Activated CD4-positive, alpha-beta T cell treated with anti-CD3 and anti-CD28 coated beads, Interleukin-2, amount 10 ng/mL, durations not matched to agents 24 days and 14 days (primary cell): Measurements from ENCODE around the gene CBLN4. TPM values are rescaled to one million over a fixed set of nuclear protein-coding genes. Genes with fewer than 3 reads are reported as not detected.

Experiments
- DNase-seq: peaks from one replicate; pipeline ENCODE4 v3.0.0; 2022
- H3K27ac Mint-ChIP-seq: one replicate; pipeline ENCODE4 v1.8.0; 2022; ENCODE audit warnings: mild to moderate bottlenecking, mixed read lengths
- H3K27me3 Mint-ChIP-seq: one replicate; pipeline ENCODE4 v1.8.0; 2022; ENCODE audit warnings: mixed read lengths
- H3K36me3 Mint-ChIP-seq: one replicate; pipeline ENCODE4 v1.8.0; 2022; ENCODE audit warnings: low read depth, mild to moderate bottlenecking, mixed read lengths
- H3K4me1 Mint-ChIP-seq: one replicate; pipeline ENCODE4 v1.8.0; 2021; ENCODE audit warnings: mixed read lengths
- H3K4me3 Mint-ChIP-seq: one replicate; pipeline ENCODE4 v1.8.0; 2022; ENCODE audit warnings: mild to moderate bottlenecking, moderate library complexity, mixed read lengths
- H3K9me3 Mint-ChIP-seq: one replicate; pipeline ENCODE4 v1.8.0; 2021; ENCODE audit warnings: mixed read lengths
- intact Hi-C: fragments of 100-400 bp; cut with micrococcal nuclease; formaldehyde crosslinking; loops from one replicate; pipeline ENCODE4 v1.15.1; 2023
- total RNA-seq: library from RNA; stranded (reverse); gene quantifications from 2 replicates; pipeline ENCODE4 v1.2.3, GENCODE V29; 2022

CBLN4 gene
- total RNA-seq, 1 donor from 2014 or later: not detected

DNA sequence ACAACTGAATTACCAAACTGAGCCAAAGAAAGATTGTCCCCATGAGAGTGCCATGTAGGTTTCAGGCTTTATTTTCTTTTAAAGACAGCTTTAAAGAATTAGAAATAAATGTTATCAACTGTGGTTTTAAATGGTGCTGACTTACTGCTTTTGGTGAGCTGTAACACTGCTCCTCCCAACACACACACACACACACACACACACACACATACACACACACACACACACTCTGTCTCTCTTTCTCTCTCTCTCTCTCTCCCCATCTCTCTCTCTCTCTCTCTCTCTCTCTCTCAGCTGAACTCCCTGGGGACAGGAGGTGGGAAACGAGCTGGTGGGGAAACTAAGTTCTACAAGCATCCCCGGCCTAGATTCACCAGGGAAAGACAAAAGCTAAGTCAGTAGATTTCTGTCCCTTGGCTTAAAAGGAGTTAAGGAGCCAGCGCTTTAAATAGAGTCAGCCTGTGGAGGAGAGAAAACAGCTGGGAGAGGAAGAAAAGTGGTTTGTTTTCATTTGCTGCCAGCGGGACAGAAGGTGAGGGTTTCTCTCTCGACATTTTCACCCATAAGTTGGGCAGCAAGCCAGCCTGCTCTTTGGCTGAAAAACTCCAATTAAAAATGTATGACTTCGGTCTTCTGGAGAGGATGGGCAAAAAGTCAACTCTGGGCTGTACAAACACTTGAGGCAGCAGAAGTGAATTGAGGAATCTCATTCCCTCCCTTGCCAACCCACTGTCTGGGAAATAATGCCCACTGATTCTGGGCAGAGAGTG, 27.4 kb downstream of the CBLN4 start:
- H3K27ac Mint-ChIP-seq: no peak overlapping the region
- no peak overlapping the region for H3K4me3 Mint-ChIP-seq
- intact Hi-C loops: no loop called here
- H3K4me1 Mint-ChIP-seq: no peaks in the 10 kb centered on the region
- peaks cover 6% of the 10 kb centered on the region for H3K9me3 Mint-ChIP-seq
- DNase-seq: no peak
- H3K27me3 Mint-ChIP-seq: no peaks in the 10 kb centered on the region
- no peaks in the 10 kb centered on the region for H3K36me3 Mint-ChIP-seq

DNA sequence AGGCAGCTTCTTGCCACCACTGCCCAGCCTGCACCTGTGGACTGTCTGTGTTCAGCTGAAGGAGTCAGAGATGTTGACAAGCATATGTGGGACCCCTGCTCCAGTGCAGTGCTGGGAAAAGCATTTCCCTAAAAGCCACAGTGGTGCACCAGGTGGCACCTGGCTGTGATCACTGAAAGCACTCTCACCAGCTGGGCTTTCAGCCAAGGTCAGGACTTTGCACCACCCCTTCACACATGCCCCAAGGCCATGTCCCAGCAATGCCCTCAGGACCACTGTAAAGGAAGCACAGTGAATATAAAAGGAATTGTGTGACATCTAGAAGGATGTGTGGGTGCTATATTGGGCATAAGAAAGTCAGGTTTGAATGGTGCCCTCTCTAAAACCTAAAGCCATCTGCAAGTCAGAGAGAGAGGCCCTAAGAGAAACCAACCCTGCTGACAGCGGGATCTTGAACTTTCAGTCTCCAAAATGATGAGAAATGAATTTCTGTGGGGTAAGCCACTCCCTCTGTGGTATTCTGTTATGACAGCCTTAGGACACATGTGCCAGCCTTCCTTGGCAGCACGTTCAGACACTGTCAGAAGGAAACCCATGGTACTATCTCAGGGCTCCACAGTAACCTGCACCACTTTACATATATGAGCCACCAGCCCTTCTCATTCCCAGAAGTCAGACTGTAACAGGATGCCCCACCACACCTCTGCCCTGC, 30.7 kb downstream of the CBLN4 start:
- Mint-ChIP-seq H3K27me3 (no peaks in the 10 kb centered on the region), H3K4me3 (no peak overlapping the region), H3K4me1 (no peaks in the 10 kb centered on the region), H3K9me3 (peaks cover 6% of the 10 kb centered on the region), H3K36me3 (no peaks in the 10 kb centered on the region), H3K27ac (no peak overlapping the region)
- intact Hi-C loops: no loop called here
- no peak for DNase-seq

DNA sequence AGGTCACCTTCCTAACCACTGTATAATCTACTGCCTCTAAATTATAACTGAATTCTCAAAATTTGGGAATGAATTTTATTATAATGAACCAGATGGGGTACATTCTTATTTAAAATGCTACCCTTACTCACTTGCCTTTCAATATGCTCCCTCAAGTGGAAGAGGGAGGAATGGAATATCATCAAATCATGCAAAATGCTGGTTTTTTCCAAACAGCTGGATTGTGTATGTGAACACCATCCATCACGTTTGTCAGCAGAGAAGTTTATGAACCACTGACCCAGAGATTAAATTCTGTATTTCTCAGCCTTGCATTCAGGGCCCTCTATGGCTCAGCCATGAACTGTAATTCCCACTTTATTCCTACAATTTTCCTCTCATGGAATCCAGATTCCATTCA, 40.5 kb downstream of the CBLN4 start:
- DNase-seq: no peak

DNA sequence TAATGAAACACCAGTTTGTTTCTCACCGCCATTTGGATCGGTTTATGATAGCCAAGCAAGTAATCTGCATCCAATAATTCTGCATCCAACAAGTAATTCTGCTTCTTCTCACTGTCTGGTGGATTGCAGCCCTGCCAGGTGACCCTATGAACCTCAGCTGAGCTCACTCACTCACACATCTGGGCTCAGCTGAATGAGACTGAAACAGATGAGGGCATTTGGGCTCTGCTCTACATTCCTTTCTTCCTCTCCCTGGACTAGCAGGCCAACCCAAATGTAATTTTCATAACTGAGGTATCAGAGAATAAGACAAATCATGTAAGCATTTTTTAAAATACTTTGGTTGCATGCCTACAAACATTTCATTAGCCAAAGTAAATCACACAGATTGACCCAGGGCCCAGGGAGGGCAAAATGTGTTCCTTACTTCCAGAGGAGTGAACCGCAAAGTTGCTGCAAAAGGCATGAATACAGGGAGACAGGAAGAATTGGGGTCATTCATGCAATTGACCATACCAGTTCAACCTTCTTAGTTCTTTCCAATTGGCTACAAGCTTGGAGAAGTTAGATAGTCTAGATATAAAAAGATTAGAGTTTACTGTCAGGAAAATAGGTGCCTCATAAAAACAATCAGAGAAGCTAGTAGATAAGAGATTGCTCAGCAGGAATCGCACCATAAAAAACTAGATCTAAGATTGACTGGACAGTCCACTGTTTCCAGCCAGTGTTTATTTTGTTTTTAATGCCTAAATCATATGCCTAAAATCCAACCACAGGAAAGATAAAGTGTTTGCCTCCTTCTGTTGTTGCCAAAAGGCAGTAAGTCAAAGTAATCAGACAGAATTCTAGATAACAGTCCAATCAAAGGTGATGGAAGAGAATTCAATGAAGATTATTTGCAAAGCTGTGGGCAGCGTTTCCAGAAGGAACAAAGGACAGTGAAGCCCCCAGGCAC, 43.7 kb downstream of the CBLN4 start:
- no peak overlapping the region for H3K4me3 Mint-ChIP-seq
- H3K9me3 Mint-ChIP-seq: peaks cover 3% of the 10 kb centered on the region
- no peak for DNase-seq
- H3K4me1 Mint-ChIP-seq: no peaks in the 10 kb centered on the region
- no peaks in the 10 kb centered on the region for H3K27me3 Mint-ChIP-seq
- no peak overlapping the region for H3K27ac Mint-ChIP-seq
- intact Hi-C loops: no loop called here
- H3K36me3 Mint-ChIP-seq: no peaks in the 10 kb centered on the region

More for the DNA sequence above, 40.5 kb downstream of the CBLN4 start:
- H3K27ac Mint-ChIP-seq: no peak overlapping the region
- no peak overlapping the region for H3K4me3 Mint-ChIP-seq
- intact Hi-C loops: no loop called here
- no peaks in the 10 kb centered on the region for H3K27me3 Mint-ChIP-seq
- H3K36me3 Mint-ChIP-seq: no peaks in the 10 kb centered on the region
- H3K9me3 Mint-ChIP-seq: peaks cover 10% of the 10 kb centered on the region
- no peaks in the 10 kb centered on the region for H3K4me1 Mint-ChIP-seq

DNA sequence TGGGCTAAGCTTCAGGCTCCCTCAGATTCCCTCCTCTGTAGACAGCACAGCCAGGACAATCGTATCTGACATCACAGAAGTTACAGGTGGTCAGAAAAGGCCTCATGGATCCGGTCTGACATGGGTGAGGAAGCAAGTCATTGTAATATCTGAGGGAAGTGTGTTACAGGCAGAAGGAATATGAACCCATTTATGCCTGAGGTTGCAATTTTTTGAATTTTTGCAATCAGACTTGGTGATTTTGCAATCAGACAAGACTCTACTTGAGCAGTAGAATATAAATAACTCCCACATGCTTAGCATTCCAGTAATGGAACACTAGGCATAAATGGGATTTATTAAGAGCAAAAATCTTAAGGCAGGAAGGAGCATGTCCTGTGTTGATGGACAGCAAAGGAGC, 52.1 kb downstream of the CBLN4 start:
- H3K4me3 Mint-ChIP-seq: no peak overlapping the region
- no peaks in the 10 kb centered on the region for H3K4me1 Mint-ChIP-seq
- H3K9me3 Mint-ChIP-seq: peaks cover 4% of the 10 kb centered on the region
- intact Hi-C loops: no loop called here
- DNase-seq: no peak
- no peaks in the 10 kb centered on the region for H3K27me3 Mint-ChIP-seq
- H3K27ac Mint-ChIP-seq: no peak overlapping the region
- no peaks in the 10 kb centered on the region for H3K36me3 Mint-ChIP-seq

DNA sequence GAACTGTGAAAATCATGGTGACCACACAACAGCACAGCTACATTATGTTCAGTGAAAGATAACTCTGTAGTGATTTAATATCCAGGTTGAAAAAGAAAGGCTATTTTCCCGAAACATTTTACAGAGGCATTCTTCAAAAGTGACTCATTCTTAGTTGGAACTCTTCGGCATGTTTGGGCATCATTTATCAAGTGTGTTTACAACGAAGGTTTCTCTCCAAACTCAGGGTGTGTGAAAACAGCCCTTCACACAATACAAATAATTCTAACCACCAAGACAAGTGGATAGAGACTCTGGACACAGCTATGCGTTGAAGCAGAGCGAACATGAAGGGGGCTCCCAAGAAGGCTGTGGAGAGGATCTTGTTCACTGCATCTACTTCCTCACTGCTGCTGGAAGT, 57.6 kb downstream of the CBLN4 start:
- H3K4me3 Mint-ChIP-seq: no peak overlapping the region
- H3K4me1 Mint-ChIP-seq: no peaks in the 10 kb centered on the region
- peaks cover 13% of the 10 kb centered on the region for H3K9me3 Mint-ChIP-seq
- no peak for DNase-seq
- no peaks in the 10 kb centered on the region for H3K27me3 Mint-ChIP-seq
- intact Hi-C loops: no loop called here
- H3K36me3 Mint-ChIP-seq: no peaks in the 10 kb centered on the region
- no peak overlapping the region for H3K27ac Mint-ChIP-seq

Other genes with a start within 250 kb of the CBLN4 start
- not detected in 2 replicates for gene MC3R, start 243.2 kb upstream of the CBLN4 start, total RNA-seq